CD4-positive, alpha-beta T cell treated with Interleukin-17A for 4 hours (primary cell): Measurements from ENCODE around the gene CER1.

Experiments used
- DNase-seq: peaks from one replicate; pipeline ENCODE4 v3.0.0-alpha.2; 2020; ENCODE audit warnings: mixed read lengths

CER1 gene, protein sequence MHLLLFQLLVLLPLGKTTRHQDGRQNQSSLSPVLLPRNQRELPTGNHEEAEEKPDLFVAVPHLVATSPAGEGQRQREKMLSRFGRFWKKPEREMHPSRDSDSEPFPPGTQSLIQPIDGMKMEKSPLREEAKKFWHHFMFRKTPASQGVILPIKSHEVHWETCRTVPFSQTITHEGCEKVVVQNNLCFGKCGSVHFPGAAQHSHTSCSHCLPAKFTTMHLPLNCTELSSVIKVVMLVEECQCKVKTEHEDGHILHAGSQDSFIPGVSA

DNA sequence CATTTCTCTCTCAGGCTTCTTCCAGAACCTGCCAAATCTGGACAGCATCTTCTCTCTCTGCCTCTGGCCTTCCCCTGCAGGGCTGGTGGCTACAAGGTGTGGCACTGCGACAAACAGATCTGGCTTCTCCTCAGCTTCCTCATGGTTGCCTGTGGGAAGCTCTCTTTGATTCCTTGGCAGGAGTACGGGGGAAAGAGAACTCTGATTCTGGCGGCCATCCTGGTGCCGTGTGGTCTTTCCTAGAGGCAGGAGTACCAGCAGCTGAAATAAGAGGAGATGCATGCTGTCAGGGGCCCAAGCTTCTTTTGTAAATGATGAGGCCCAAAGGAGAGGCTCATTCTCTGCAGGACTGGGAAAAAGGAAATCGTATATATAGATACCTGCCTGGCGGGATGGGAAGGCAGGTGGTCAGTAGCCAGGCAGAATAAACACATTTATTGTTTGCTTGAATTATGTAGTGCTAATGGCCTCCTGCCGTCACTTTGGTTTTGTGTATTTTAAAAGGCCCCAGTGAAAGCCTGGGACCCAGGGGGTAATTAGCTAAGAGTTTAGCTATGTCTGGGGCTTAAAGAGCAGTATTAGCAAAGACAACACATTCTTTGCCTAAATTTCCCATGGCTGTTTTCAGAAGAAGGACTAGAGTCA is at the start of gene CER1:
Gene CER1 (minus strand): TSS at position 343 of the 645 bp plus-strand sequence. CDS start 61 bp downstream, at position 282.
- no peak for DNase-seq

GRCh38 chr9:14770592-14770991 is 48.1 kb upstream of the CER1 start:
- no peak for DNase-seq

- DNase-seq = no peak
These were observed 46.7 kb upstream of the CER1 start for GRCh38 chr9:14769230-14769571.

- DNase-seq = no peak
These were observed 46.1 kb upstream of the CER1 start for GRCh38 chr9:14768405-14769229.

- DNase-seq = no peak
These were observed 43.8 kb upstream of the CER1 start for GRCh38 chr9:14766299-14766698.

DNA sequence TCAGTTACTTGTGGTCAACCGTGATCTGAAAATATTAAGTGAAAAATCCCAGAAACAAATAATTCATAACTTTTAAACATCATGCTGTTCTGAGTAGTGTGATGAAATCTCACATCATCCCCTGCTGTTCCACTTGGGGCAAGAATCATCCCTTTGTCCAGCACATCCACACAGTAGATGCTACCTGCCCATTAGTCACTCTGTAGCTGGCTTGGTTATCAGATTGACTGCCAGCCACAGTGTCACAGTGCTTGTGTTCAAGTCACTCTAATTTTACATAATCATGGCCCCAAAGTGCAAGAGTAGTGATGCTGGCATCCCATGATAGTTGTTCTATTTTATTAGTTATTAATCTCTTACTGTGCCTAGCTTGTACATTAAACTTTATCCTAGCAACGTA is 39.1 kb upstream of the CER1 start:
- no peak for DNase-seq

- DNase-seq = no peak
These were observed 37.5 kb upstream of the CER1 start for GRCh38 chr9:14760060-14760459.

GRCh38 chr9:14756291-14756690 is 33.8 kb upstream of the CER1 start:
- no peak for DNase-seq

- no peak for DNase-seq
These were observed 30.3 kb upstream of the CER1 start for GRCh38 chr9:14752871-14753270.

- no peak for DNase-seq
These were observed 29.7 kb upstream of the CER1 start for GRCh38 chr9:14752271-14752670.

DNA sequence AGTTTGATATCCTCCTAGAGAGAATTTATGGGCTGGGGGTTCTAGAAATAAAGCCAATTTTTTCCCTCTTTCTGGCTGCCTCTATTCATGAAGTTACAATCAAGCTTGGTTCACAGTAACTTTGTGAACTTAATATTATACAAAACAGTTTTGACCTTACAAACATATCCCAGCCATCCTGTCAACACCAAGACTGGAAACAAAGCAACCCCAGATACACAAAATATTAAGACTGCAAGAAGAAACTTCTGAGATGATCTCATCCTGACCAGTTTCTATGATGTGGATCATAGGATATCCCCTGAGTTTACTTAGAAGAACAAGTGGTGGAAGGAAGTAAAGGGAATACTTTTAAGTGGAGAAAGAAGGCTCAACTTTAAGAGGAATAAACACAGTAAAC is 28.3 kb upstream of the CER1 start:
- DNase-seq = no peak

- DNase-seq = no peak
These were observed 27.2 kb upstream of the CER1 start for GRCh38 chr9:14749741-14750211.

DNA sequence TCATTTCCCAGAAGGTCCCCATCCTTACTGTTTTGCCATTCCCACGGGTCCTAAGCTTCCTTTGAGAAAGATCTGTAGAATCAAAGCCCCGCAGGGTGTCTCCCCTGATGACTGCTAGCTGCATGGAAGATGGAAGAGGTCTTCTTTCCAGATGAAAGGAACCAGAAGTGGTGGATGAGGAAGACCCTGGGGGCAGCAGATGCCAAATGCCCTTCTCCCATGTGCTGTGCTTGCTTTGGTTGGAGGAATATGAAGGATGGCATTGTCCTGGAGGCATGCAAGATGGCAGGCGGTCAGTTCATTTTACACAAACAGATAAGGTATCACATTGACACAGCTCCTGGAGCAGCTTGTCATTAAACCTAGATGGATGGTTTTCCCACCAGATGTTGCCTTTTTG is 25.8 kb upstream of the CER1 start:
- DNase-seq = no peak

DNA sequence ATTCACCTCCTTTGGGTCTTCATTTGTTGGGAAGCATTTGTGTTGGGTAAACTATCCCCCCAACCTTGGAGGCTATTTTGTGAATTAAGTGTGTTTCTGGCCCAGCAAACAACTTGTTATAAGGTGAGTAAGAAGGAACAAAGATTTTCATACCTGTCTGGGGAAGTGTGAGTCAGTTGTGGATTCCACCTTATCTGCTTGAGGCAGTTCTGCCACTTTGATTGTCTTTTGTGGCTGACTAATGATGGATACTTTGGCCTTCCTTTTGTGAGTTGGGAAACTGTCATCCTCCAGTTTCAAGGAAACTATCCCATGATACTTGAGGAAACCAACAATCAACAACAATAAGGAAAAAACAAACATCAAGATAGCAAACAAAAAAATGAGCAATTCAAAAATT is 24.6 kb upstream of the CER1 start:
- DNase-seq = no peak

DNA sequence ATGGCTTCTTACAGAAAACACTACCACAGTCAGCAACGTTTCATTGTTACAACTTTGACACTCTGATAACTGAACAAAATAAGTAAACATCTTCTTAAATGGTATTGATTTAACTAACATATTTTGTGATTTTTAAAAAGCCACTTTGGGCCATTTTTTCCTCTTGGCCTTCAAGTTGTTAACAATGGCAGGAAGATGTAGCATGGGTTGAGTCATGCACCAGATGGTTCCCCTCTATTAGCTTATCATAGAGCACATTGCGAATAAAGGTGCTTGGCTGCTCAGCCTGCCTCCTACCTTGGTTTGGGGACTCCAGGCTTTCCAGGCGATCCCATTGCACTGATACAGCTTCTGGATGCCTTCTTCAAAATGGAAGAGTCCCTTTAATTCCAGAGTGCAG is 24.1 kb upstream of the CER1 start:
- DNase-seq = no peak

DNA sequence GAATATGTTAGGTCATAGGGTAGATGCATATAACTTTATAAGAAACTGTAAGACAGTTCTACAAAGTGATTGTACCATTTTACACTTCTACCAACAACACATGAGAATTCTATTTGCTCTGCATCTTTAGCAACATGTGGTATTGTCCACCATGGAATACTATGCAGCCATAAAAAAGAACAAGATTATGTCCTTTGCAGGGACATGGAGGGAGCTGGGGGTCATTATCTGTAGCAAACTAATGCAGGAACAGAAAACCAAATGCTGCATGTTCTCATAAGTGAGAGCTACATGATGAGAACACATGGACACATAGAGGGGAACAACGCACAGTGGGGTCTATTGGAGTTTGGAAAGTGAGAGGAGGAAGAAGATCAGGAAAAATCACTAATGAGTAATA is 22.2 kb upstream of the CER1 start:
- no peak for DNase-seq

DNA sequence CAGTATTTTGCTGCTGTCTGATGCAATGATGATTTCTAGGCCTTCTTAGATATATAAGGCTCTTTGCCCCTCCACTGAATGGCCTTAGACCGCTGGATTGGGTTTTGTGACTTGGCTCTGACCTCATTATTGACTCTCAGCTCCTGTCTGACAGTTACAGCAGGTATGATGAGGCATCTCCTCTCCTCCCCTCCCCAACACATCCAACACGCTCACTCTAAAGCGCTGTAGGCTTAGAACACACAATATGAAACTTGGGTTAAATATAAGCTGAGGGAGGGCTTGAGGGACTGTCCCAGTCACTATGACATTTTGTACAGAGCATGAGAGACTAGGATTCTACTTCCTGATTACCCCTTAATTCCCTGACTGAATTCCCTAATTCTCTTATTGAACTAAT is 18.8 kb upstream of the CER1 start:
- no peak for DNase-seq

DNA sequence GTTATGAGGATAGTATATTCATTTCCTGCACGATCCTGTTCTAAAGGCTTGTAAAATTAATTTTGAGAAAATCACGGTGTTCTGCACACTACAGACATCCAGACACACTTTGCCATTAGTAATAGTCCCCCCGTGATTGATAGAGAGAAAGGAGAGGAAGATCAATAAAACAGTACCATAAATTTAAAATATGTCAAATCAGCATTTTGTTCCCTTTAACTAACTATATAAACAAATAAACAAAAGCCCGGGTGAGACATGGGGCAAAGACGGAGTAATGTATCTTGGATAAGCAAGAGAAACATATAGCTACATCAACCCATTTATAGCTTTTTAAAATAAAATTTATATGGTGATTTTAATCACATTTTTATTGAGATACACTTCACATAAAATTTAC is 10.6 kb upstream of the CER1 start:
- no peak for DNase-seq

DNA sequence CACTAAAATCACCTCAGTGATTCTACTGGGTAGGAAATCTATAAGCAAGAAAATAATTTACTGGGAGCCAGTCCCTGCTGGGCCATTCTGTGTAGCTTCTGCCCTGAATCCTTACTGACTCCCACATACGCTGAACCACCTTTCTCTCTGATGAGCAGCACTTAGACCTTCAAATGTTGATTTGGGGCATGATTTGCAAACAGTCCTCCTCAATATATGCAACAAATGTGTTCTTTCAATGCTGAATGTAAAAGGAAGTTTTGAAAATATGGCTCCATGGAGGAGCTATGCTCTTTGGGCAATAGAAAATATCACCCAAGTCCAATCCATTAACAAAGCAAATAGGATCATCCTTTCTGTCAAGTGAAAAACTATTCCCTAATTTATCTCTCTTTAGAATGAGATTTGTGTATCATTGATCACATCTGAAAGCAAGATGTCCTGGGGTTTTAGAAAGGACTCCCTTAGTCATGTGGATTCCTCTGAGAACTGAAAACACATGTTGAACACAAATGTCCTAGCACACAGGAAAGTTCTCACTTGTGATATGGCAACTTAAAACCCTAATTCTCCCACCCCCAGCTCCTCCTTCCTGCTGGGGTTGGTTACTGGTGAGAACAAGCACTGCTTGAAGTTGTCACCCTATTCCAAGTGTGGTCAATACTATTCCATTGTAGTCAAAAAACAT is 8.9 kb upstream of the CER1 start:
- no peak for DNase-seq

DNA sequence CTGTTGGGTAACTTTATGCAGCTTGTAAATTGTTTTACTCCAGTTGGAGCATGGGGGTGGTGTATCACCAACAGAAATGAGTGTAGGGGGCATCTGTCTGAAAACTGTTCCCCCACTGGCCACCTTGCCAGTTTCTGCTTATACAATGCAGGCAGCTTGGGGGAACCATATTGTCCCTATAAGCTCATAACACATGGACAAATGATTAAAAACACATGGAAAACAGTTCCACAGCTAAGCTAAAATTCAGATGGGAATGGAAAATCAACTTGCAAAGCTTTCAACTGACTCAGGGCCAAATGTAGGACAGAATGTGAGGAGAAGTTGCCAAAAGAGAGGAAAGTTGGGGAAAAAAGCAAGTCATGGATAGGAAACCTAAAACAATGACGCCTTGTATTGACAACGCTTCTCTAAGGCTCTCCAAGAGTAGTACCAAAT is 7.9 kb upstream of the CER1 start:
- DNase-seq = no peak

DNA sequence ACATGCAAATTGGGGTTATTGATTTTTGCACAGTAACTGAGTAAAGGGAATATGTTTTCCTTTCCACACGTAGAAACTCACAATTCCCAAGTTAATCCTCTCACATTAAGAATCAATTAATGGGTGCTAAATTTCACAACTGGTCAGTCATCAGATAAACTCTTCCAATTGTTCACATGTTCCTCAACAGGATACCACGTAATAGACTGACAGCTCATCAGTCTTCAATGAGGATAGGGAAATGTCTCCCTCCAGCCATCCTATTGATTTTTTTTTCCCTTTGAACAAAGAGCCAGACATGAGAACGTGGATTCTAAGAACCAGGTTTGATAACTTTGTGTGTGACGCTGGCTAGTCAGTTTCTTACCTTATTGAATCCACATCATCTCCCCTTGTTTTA is 768 bp upstream of the CER1 start:
- DNase-seq = no peak

DNA sequence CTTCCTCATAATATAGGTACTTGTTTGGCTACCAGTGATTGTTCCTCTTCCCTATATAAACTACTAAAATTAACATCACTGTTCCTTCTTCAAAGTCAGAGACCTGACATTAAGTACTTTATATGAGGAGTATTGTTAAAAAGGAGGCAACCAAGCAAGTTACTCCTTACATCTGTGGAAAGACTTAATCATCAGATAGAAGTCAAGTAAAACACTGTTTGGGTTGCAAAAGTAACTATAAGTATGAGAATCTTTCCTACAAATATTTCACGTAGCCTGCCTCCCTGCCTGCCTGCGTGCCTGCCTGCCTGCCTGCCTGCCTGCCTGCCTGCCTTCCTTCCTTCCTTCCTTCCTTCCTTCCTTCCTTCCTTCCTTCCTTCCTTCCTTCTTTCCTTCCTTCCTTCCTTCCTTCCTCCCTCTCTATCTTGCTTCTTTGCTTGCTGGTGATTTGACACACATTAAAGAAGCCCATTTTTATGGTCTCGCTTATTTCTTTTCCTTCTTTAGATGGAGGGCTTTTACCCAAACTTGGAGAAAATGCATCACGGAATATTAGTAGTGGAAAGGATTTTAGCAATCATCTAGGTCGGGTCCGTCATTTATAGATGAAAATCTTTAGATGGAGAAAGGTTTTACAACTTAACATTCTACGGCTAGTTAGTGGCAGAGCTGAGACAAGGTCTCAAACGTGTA is 3.2 kb downstream of the CER1 start:
- DNase-seq = no peak

- DNase-seq = no peak
These were observed 7.4 kb downstream of the CER1 start for GRCh38 chr9:14715102-14715501.
